ENCODE data around the gene DDX39A. TPM values are rescaled to one million over a fixed set of nuclear protein-coding genes. Genes with fewer than 3 reads are reported as not detected.
A peak's percentile ranks its signal among the peaks of the same experiment; 100 is the strongest.

Gene DDX39A
- total RNA-seq, 2 experiments from 2014 or later = 192 to 202 TPM

- ATAC-seq (ENCODE audit: low read depth) (no peak), DNase-seq (no peak)
- peak overlapping the region; percentile 25 for H3K4me3 Mint-ChIP-seq
- H3K4me1 Mint-ChIP-seq = peaks cover 29% of the 10 kb centered on the region
- POLR2A ChIA-PET = no interaction called here
- no peak overlapping the region for H3K27ac Mint-ChIP-seq
- peaks cover 45% of the 10 kb centered on the region for H3K36me3 Mint-ChIP-seq
- no peaks in the 10 kb centered on the region for H3K9me3 Mint-ChIP-seq
- H3K27me3 Mint-ChIP-seq = no peaks in the 10 kb centered on the region
Observed at GRCh38 chr19:14442891-14443631, 23.9 kb upstream of the DDX39A start.

- Mint-ChIP-seq H3K4me3 (peak overlapping the region; percentile 96), H3K4me1 (peaks cover 34% of the 10 kb centered on the region), H3K36me3 (peaks cover 38% of the 10 kb centered on the region), H3K27ac (peak overlapping the region; percentile 65), H3K27me3 (no peaks in the 10 kb centered on the region), H3K9me3 (no peaks in the 10 kb centered on the region)
- DNase-seq (no peak), ATAC-seq (ENCODE audit: low read depth) (no peak)
- POLR2A ChIA-PET = interaction anchor here (0.9 kb wide), 1 partner anchor 60 kb away, joined by 3 read pairs; the partner anchor contains the start of gene ADGRE5
Observed at GRCh38 chr19:14441041-14441938, 22.1 kb upstream of the DDX39A start.

- ATAC-seq (ENCODE audit: low read depth) = peak; percentile 99
- Mint-ChIP-seq H3K9me3 (no peaks in the 10 kb centered on the region), H3K4me3 (peak overlapping the region; percentile 96), H3K36me3 (peaks cover 34% of the 10 kb centered on the region), H3K4me1 (peaks cover 37% of the 10 kb centered on the region), H3K27me3 (no peaks in the 10 kb centered on the region), H3K27ac (peak overlapping the region; percentile 89)
- POLR2A ChIA-PET = interaction anchor here (0.9 to 1.5 kb wide), 3 partner anchors 26 to 78 kb away, joined by 3 read pairs; partner anchors contain the start of genes ADGRE5 and DNAJB1
- peak; percentile 86 for DNase-seq
Observed at GRCh38 chr19:14440049-14440448, 20.9 kb upstream of the DDX39A start.

- ATAC-seq (ENCODE audit: low read depth) = no peak
- Mint-ChIP-seq H3K4me1 (peaks cover 43% of the 10 kb centered on the region), H3K27me3 (no peaks in the 10 kb centered on the region), H3K27ac (peak overlapping the region; percentile 88), H3K9me3 (no peaks in the 10 kb centered on the region), H3K36me3 (peaks cover 32% of the 10 kb centered on the region), H3K4me3 (peak overlapping the region; percentile 96)
- POLR2A ChIA-PET = interaction anchor here (0.7 to 2.3 kb wide), 7 partner anchors 21 to 444 kb away, joined by 3 to 8 read pairs (median 3); partner anchors contain the start of gene DNAJB1
- DNase-seq = no peak
Observed at GRCh38 chr19:14439014-14439413, 19.9 kb upstream of the DDX39A start.

- no peaks in the 10 kb centered on the region for H3K27me3 Mint-ChIP-seq
- peaks cover 42% of the 10 kb centered on the region for H3K4me1 Mint-ChIP-seq
- H3K36me3 Mint-ChIP-seq = peaks cover 21% of the 10 kb centered on the region
- ATAC-seq (ENCODE audit: low read depth) (no peak), DNase-seq (no peak)
- no peaks in the 10 kb centered on the region for H3K9me3 Mint-ChIP-seq
- no peak overlapping the region for H3K4me3 Mint-ChIP-seq
- POLR2A ChIA-PET = interaction anchor here (0.6 to 2.3 kb wide), 5 partner anchors 9 to 321 kb away, joined by 3 to 8 read pairs (median 5); no protein-coding TSS in a partner anchor
- H3K27ac Mint-ChIP-seq = peak overlapping the region; percentile 54
Observed at GRCh38 chr19:14437578-14438140, 18.5 kb upstream of the DDX39A start.

- Mint-ChIP-seq H3K36me3 (peaks cover 14% of the 10 kb centered on the region), H3K4me3 (peak overlapping the region; percentile 80), H3K4me1 (peaks cover 49% of the 10 kb centered on the region), H3K9me3 (no peaks in the 10 kb centered on the region), H3K27ac (peak overlapping the region; percentile 83), H3K27me3 (peaks cover 13% of the 10 kb centered on the region)
- DNase-seq = no peak
- ATAC-seq (ENCODE audit: low read depth) = no peak
- POLR2A ChIA-PET = no interaction called here
Observed at GRCh38 chr19:14435320-14436050, 16.3 kb upstream of the DDX39A start.

- H3K4me1 Mint-ChIP-seq = peaks cover 46% of the 10 kb centered on the region
Observed at GRCh38 chr19:14434543-14435319, 15.6 kb upstream of the DDX39A start.

GRCh38 chr19:14433554-14434501 is 14.7 kb upstream of the DDX39A start:
- H3K27ac Mint-ChIP-seq = peak overlapping the region; percentile 75
- ATAC-seq (ENCODE audit: low read depth) (peak; percentile 27), DNase-seq (peak; percentile 61)
- H3K4me1 Mint-ChIP-seq = peaks cover 39% of the 10 kb centered on the region
- no peaks in the 10 kb centered on the region for H3K9me3 Mint-ChIP-seq
- peaks cover 7% of the 10 kb centered on the region for H3K36me3 Mint-ChIP-seq
- peaks cover 13% of the 10 kb centered on the region for H3K27me3 Mint-ChIP-seq
- POLR2A ChIA-PET = interaction anchor here (1.0 kb wide), 2 partner anchors 14 to 85 kb away, joined by 3 to 4 read pairs; partner anchors contain the start of gene DNAJB1
- H3K4me3 Mint-ChIP-seq = peak overlapping the region; percentile 80

More at GRCh38 chr19:14434543-14435319, 15.6 kb upstream of the DDX39A start:
- Mint-ChIP-seq H3K4me3 (peak overlapping the region; percentile 80), H3K36me3 (peaks cover 9% of the 10 kb centered on the region), H3K27me3 (peaks cover 13% of the 10 kb centered on the region), H3K9me3 (no peaks in the 10 kb centered on the region), H3K27ac (peak overlapping the region; percentile 83)
- DNase-seq (peak; percentile 39), ATAC-seq (ENCODE audit: low read depth) (peak; percentile 37)
- POLR2A ChIA-PET = no interaction called here

- no peaks in the 10 kb centered on the region for H3K9me3 Mint-ChIP-seq
- H3K36me3 Mint-ChIP-seq = peaks cover 6% of the 10 kb centered on the region
- peaks cover 31% of the 10 kb centered on the region for H3K4me1 Mint-ChIP-seq
- peaks cover 13% of the 10 kb centered on the region for H3K27me3 Mint-ChIP-seq
- peak within 1 kb of the TSS; percentile 83 for H3K27ac Mint-ChIP-seq
- ATAC-seq (ENCODE audit: low read depth) (peak; percentile 35), DNase-seq (peak; percentile 80)
- POLR2A ChIA-PET = interaction anchor here (0.8 to 1.3 kb wide), 4 partner anchors 13 to 89 kb away, joined by 3 to 6 read pairs (median 4); partner anchors contain the start of gene DDX39A
- H3K4me3 Mint-ChIP-seq = peak within 1 kb of the TSS; percentile 82
Observed at GRCh38 chr19:14432791-14433553, 13.8 kb upstream of the DDX39A start, which contains the start of gene PKN1. TSS of gene PKN1 (plus strand) at chr19:14433306. CDS start at chr19:14433522, 216 bp downstream.

- H3K9me3 Mint-ChIP-seq = no peaks in the 10 kb centered on the region
- DNase-seq = no peak
- ATAC-seq (ENCODE audit: low read depth) = no peak
- H3K27me3 Mint-ChIP-seq = peaks cover 16% of the 10 kb centered on the region
- peak overlapping the region; percentile 39 for H3K4me3 Mint-ChIP-seq
- peaks cover 5% of the 10 kb centered on the region for H3K36me3 Mint-ChIP-seq
- peaks cover 27% of the 10 kb centered on the region for H3K4me1 Mint-ChIP-seq
- H3K27ac Mint-ChIP-seq = no peak overlapping the region
- POLR2A ChIA-PET = no interaction called here
Observed at GRCh38 chr19:14430712-14431111, 11.6 kb upstream of the DDX39A start.
